ENCODE results near the gene ABCG2. TPM values are rescaled to one million over a fixed set of nuclear protein-coding genes. Genes with fewer than 3 reads are reported as not detected.
A peak's percentile ranks its signal among the peaks of the same experiment; 100 is the strongest.

The ABCG2 gene
- total RNA-seq, 1 experiment from 2014 or later: 0.44 TPM

DNA sequence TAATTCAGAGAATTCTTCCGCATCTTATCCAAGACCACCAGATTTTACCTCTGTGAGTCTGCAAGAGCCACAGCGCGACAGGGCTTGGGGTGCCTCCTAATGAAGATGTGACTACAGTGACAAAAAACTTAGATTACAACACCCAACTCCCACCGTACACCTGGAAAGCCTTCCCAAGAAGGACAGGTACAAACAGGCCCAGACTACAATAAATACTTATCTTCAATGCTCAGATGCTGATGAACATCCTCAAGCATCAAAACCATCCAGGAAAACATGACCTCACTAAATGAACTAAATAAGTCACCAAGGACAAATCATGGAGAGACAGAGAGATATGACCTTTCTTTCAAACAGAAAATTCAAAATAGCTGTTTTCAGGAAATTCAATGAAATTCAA lies 20.8 kb upstream of the ABCG2 start (continued):
- TF ChIP-seq SP1 (IDR thresholded peaks at IDR 0.05; ENCODE audit: low read depth) (no peak), RAD21 (IDR thresholded peaks at IDR 0.05; ENCODE audit: low read depth) (no peak), YY1 (IDR thresholded peaks at IDR 0.05; ENCODE audit: extremely low read depth, insufficient replicate concordance, low read depth, low read length) (no peak), TCF7L2 (IDR thresholded peaks at IDR 0.05; ENCODE audit: borderline replicate concordance, extremely low read depth, insufficient read depth, insufficient read length) (no peak), FOSL1 (IDR thresholded peaks at IDR 0.05; ENCODE audit: low read depth) (no peak), EZH2phosphoT487 (IDR thresholded peaks at IDR 0.05; ENCODE audit: borderline replicate concordance) (no peak), EGR1 (IDR thresholded peaks at IDR 0.05; ENCODE audit: low read depth) (no peak), ZNF274 (IDR thresholded peaks at IDR 0.05; ENCODE audit: low read depth, low read length) (no peak)
- TF ChIP-seq, protein P1, sequence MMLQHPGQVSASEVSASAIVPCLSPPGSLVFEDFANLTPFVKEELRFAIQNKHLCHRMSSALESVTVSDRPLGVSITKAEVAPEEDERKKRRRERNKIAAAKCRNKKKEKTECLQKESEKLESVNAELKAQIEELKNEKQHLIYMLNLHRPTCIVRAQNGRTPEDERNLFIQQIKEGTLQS (IDR thresholded peaks at IDR 0.05): no peak

DNA sequence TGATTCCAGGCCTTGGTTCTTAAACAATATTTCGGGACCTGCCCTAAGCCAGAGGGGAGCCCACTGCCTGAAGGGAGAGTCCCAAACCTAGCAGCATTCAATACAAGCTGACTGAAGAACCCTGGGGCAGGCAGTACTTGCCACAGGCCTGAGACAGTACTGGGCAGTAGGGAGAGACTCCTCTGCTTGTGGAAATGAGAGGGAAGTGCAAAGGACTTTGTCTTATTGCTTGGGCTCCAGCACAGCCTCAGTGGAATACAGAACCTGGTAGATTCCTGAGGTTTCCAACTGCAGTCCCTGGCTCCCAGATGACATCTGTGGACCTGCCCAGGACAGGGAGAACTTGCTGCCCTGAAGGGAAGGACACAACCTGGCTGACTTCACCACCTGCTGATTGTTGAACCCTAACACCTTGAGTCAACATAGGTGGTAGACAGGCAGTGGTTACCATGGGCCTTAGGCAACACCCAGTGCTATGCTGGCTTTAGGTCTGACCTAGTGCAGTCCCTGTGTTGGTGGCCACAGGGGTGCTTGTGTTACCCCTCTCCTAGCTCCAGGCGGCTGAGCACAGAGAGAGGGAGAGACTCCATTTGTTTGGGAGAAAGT lies 20.3 kb upstream of the ABCG2 start:
- intact Hi-C loops (cut with micrococcal nuclease): no loop called here
- no TSS peak for BruUV-seq (replicated peaks)
- H3K4me3 ChIP-seq (replicated peaks in 1 of 2; ENCODE audit: low read depth in 1 of 2, low read length in 2 of 2): no peak overlapping the region
- ChIA-PET RAD21 (ENCODE audit: low non-redundant PET in 1 of 2, low total read pairs in 2 of 2, uncharacterized antibody in 2 of 2, unreplicated experiment in 2 of 2) (no interaction called here), POLR2A (interaction anchor here (0.9 to 1.3 kb wide), 2 partner anchors 19 to 20 kb away, joined by 3 to 6 read pairs; partner anchors contain the start of gene ABCG2), CTCF (no interaction called here)
- H3K79me2 ChIP-seq (ENCODE audit: insufficient read depth, low read length): no peaks in the 10 kb centered on the region
- no peaks in the 10 kb centered on the region for H3K9me3 ChIP-seq (ENCODE audit: control insufficient read depth in 1 of 2, insufficient read depth in 1 of 2, low read depth in 1 of 2, low read length in 2 of 2)
- peak overlapping the region; percentile 51 for H2AFZ ChIP-seq (ENCODE audit: low read depth, low read length, poor library complexity, severe bottlenecking)
- TF ChIP-seq EZH2phosphoT487 (IDR thresholded peaks at IDR 0.05; ENCODE audit: borderline replicate concordance): no peak
- H3K9me2 ChIP-seq (ENCODE audit: insufficient read depth): no peaks in the 10 kb centered on the region
- H3K4me2 ChIP-seq (ENCODE audit: low read length): peak overlapping the region; percentile 34
- H3K27me3 ChIP-seq (ENCODE audit: insufficient read depth, low read length): no peaks in the 10 kb centered on the region
- no peaks in the 10 kb centered on the region for H3K36me3 ChIP-seq (ENCODE audit: control insufficient read depth in 1 of 2, insufficient read depth in 2 of 2, low read length in 2 of 2)
- ATAC-seq (peak; percentile 71), DNase-seq (ENCODE audit: low read depth, low spot score) (no peak)
- 0 out of 2 replicates have a peak overlapping the region, but pooled peaks have one; percentile 25 for H3K27ac ChIP-seq (ENCODE audit: low read depth, low read length)
- H3K4me1 ChIP-seq (ENCODE audit: control insufficient read depth in 1 of 2, insufficient read depth in 2 of 2, low read length in 2 of 2): peaks cover 11 to 17% of the 10 kb centered on the region in 2 experiments
- H4K20me1 ChIP-seq (ENCODE audit: insufficient read depth): no peaks in the 10 kb centered on the region
- no peak overlapping the region for H3K9ac ChIP-seq (ENCODE audit: low read length)
